Measurements from ENCODE around the gene HCK.

Gene HCK

GRCh38 chr20:32132911-32133549, 81.0 kb downstream of the HCK start:
- DNase-seq = no peak

- DNase-seq = no peak
These were observed 82.0 kb downstream of the HCK start for GRCh38 chr20:32134026-32134425.

- no peak for DNase-seq
These were observed 84.0 kb downstream of the HCK start for GRCh38 chr20:32135983-32136515.

DNA sequence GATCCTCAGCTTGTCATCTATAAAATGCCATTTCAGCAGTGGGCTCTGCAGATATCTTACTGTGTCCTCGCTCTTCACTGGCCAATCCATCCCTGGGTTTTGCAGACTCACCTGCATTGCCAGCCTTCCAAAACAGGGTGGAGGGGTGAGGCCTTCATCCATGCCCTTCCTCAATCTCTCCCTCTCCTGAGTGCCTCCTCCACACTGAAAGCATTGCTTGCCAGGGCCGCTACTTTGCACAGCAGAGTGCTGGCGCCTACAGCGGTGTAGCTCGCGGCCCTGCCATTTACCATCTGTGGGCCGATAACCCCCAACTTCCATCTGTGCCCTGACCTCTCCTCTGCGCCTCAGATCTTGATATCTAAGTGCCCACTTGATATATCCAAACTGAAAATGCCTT, 86.9 kb downstream of the HCK start:
- DNase-seq = no peak

DNA sequence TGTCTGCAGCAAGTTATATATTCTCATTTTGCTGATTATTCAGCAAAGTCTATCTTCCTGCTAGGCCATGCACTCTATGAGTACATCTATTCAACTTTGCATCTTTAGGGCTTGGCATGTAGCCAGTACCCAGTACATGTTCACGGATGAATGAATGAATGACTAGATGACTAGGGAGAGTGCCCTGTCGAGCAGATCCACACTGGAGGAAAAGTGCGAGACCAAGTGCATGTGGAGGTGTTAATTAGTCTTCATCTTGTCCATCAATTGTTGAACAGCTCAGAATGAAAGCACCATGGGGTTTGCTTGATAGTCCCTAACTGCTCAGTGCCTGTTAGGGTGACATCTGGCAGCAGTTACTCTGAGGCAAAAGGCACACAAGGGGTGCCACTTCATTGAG, 87.9 kb downstream of the HCK start:
- DNase-seq = no peak

- no peak for DNase-seq
These were observed 88.6 kb downstream of the HCK start for GRCh38 chr20:32140603-32141002.

GRCh38 chr20:32141465-32141980, 89.5 kb downstream of the HCK start:
- DNase-seq = no peak

DNA sequence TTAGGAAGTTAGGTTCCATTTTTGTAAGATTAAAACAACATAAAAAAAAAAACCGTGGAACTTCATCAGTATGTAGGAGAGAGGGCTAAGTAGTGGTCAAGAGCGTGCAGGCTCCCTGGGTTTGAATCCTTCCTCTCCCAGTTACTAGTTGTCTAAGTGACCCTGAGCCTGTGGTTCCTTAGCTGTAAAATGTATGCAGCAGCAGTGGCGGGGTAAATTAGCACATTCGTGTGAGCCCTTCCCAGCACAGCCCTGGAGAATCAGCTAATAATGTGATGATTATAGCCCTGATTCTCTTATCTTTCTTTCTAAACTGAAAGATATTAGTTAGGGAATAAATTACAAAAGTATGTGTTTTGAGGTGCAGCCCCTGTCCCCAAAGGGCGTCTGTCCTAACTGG, 90.0 kb downstream of the HCK start:
- no peak for DNase-seq

DNA sequence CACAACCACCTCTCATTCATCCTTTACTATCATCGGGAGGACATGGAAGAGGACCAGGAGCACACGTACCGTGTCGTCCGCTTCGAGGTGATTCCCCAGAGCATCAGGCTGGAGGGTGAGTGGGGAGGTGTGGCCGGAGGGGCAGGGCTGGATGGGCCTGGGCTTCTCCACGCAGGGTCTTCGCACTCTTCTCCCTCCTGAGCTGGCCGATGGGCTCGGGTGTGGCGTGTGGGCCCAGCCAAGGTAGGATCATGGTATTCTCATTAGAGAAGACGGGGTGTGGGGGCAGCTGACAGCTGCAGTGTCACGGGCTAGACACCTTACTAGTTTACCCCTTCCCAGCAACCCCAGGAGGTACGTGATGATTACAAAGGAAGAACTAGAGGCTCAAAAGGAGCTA, 90.9 kb downstream of the HCK start:
- no peak for DNase-seq

DNA sequence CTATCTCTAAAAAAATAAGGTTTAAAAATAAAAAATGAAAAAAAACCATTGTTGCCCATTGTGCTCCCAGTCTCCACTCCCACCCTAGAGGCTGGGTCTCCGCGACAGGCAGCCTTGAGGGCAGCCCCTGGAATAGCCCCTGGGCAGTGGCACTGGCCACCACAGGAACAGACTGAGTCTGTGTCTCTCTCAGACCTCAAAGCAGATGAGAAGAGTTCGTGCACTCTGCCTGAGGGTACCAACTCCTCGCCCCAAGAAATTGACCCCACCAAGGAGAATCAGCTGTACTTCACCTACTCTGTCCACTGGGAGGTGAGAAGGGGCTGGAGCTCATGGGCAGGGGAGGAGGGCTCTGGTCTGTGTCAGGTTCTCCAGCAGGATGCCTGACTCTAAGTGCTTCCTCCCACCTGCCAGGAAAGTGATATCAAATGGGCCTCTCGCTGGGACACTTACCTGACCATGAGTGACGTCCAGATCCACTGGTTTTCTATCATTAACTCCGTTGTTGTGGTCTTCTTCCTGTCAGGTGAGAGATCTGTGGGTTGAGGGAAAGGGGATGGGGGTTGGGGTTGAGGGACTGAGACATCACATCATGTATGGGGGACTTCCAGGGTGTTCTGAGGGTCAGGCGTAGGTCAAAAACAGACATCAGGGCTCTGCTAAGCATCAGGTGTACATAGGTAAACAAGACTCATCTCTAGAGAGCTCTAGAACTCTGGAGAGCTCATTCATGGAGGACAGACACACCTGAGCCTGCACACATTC, 93.0 kb downstream of the HCK start:
- DNase-seq = no peak

- DNase-seq = no peak
These were observed 97.6 kb downstream of the HCK start for GRCh38 chr20:32149566-32150170.

DNA sequence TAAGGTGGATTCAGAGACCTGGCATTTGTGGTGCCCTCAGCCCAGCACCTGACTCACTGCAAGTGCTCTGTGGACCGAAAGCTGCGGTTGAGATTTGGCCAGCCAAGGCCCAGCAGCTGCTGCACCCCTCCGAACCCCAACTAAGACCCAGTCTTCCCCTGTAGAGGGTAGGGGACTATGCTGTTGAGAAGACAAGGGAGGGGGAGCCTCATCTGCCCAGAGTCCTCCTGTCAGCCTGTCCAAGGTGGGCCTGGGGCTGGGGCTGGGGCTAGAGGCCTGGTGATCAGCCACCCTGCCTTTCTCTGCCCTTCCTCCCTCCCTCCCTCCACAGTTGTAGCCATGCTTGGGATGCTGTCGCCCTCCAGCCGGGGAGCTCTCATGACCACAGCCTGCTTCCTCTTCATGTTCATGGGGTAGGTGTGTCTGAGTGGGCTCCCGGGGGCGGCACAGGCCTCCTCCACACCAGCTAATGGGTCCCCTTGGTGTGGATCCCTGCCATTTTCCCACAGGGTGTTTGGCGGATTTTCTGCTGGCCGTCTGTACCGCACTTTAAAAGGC, 98.3 kb downstream of the HCK start:
- no peak for DNase-seq
